Umbilical cord (tissue), 2 donors: ENCODE data around the gene KRT33B. TPM values are rescaled to one million over a fixed set of nuclear protein-coding genes. Genes with fewer than 3 reads are reported as not detected.
"Not testable (repeated sequence)": the region's sequence is repeated elsewhere in the genome, so short reads cannot be mapped to it uniquely, and the experiment has no call there.

Source experiments
- DNase-seq: peaks from one replicate; pipeline ENCODE4 v3.0.0-alpha.2; 2015; ENCODE audit warnings: low spot score
- total RNA-seq: library from RNA; depleted of rRNA; stranded (reverse); fragments of >200 nt; gene quantifications from one replicate; pipeline ENCODE4 v1.2.3, GENCODE V29; 2014; ENCODE audit warnings: low replicate concordance; ENCODE audit not compliant: insufficient read depth

KRT33B gene
- total RNA-seq, 1 donor from 2014 or later = not detected

DNA sequence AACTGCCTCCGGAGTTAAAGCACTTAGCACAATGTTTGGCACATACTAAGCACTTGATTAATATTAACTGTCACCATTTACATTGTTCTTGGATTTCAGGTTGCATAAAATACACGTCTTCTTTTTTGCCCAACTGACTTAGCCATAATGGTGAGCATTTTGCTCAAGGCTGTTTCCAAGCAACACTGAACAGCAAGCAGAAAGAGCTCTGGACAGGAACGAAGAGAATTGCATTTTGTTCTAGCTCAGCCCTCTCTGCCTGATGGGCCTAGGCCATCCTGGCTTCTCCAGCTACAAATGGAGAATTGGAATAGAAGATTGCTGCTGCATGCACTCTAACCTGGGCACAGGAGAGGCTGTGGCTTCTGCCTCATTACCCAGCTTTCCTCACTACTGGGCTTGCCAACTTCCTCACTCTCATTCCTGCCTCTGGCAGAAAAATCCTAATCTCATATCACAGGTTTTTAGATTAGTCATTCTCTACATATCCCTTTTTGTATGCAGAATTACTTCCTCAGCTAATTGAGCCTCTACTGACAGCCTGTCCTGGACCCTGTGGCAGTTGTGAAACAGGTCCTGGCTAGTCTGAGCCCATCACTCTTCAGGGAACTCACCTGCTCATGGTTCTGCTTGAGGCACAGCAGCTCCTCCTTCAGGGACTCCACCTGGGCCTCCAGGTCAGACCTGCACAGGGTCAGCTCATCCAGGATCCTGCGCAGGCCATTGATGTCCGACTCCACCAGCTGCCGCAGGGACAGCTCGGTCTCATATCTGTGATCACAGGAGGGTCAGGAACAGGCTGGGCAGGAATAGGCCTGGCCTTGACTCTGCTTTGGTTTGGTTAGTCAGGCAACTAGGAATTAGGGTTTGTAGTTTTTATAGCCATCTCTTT lies 21.5 kb downstream of the KRT33B start:
- DNase-seq = peak; percentile 24

DNA sequence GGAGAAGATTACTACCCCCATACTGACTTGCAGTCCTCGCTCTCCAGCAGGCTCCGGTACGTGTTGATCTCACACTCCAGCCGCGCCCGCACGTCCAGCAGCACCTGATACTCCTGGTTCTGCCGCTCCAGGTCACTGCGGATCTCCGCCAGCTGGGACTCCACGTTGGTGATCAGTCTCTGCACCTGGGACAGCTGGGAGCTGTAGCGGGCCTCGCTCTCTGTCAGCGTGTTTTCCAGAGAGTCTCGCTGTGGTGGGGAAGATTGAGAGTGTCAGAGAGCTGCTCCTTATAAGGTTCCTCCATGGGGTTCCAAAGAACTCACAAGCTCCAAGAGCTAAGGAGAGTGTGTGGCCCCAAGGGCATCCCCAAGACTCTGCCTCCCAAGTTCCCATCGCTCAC lies 23.2 kb downstream of the KRT33B start:
- DNase-seq = not testable (repeated sequence)

DNA sequence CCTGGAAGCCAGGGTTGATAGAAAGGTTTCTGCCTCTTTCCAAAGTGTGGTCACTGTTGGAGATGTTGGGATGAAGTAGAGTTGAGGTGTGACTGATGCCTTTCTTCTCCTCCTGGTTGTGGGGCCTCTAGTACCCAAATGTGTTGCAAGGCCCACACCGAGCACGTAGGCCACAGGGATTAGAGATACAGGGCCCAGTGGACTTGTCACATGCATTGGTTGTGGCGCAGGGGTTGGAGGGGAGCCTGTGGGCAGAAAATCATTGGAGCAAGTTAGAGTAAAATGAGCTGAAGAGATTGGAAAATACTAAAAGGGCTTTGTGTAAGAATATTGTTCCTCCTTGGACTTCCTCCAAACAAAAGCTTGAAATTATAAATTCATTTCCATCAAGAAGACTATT lies 23.6 kb downstream of the KRT33B start:
- no peak for DNase-seq

DNA sequence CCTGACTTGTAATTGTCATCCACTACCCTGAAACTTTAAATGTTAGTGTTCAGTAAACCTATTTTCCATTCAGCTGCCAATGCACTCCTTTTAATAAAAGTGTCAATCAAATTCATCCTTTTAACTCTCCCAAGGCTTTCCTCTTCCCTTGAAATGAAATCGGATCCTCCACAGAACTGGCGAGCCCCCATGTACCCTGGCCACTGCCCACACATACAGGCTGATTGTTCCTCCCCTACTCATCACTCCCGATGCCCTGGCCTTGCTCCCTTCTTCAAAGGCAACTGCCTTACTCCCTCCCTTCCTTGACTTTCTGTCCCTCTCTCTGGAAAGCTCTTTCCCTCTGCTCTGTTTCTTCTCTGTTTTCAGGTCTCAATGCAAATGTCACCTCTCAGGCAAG lies 26.6 kb downstream of the KRT33B start:
- DNase-seq = no peak

DNA sequence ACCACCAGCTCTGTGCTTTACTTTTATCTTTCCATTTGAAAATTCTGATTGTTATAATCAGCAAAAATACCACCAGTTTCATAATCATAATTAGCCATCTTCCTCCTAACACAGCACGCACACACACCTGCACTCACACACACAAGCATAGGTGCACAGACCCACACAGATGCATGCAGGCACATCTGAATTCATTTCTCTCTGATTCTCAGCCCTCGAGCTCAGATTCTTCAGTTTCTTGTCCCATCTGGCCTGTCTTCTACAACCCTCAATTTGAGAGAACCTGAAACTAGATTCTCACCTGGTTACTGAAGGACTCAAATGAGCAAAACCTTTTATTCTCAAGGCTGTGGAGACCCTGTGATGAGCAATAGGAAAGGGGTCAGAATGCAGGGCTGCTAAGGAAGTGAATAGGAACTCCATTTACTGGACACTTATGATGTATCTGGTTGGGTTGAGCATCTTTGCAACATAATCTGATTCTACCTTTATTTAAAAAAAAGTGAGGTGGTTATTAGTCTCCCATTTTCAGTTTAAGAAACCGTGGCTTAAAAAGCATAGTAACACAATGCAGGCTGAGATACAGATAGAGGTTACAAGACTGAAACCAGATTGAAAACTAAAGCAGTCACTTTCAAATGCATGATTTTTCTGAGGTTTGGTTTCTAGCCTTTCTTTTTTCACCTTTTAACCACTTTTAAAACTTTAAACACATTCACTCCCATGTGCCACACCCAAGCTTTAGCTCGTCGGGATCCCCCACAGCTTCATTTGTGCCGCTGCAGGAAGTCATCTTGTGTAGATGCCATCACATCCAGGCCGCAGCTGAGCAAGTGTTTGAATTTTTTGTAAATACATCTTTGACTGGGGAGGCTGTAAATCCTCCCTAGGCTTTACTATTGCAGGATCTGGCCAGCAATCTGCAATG lies 28.4 kb downstream of the KRT33B start:
- no peak for DNase-seq

DNA sequence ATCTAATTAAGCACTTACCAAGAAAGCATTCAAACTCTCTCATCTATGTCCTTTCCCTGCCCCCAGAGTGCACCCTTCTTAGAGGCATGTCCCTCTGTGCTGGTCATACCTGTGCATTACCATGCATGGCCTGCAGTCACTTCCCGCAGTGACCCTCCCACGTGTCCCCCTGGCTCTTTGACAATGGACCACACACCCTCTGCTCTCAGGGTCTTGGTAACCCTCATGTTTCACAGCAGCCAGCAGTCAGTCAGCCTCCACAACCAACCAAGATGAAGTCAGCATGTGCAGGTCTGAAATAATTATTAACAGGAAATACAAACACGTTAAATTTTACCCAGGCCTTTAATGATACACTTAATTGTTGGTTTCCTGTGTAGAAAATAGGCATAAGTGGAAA lies 29.1 kb downstream of the KRT33B start:
- DNase-seq = no peak

DNA sequence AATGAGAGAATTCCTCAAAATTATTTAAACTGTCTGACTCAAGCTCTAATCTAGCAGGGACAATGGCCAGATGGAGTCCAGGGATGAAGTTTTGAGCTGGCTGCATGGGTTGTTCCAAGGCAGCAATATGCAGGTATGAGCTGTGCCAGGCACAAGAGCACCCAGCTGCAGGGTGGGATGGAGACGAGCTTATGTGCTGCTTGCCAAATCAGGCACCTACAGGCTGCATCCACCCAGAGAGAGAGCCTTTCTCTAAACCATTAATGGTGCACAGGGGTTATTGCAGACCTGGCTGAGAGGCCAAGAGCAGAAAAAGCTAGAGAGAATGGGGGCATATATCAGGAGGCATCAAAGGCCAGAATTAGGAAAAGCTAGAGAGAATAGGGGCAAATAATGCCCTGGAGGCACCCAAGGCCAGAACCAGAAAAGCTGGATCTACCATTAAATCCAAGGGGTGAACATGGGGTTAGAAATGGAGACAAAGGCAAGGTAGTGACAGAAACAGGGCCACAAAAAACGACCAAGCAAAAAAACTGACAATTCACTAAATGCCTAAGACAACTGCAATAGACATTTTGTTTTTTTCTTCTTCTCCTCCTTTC lies 29.9 kb downstream of the KRT33B start:
- DNase-seq = no peak

DNA sequence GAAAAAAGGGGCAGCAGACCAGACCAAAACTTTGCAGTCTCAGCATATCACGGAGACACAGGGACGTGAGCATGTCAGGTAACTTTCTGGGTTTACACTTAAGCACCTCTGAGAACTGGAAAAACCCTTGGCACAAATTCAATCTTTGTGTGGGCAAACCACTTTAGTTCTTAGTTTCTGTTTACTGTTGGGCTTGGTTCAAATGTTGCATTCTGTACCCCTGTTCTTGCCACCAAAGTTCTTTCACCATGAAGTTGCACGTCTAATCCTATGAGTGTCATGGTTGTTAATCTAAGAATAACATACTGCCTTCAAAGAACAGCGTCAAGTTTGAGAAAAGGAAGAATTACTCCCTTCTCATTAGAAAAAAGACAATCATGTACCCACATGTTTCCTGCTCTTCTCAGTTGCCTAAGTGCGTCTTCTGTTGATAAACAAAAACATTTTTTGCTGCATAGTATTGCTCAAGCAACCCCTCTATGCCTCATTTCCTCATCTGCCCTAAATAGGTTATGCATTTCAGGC lies 30.6 kb downstream of the KRT33B start:
- peak; percentile 27 for DNase-seq

DNA sequence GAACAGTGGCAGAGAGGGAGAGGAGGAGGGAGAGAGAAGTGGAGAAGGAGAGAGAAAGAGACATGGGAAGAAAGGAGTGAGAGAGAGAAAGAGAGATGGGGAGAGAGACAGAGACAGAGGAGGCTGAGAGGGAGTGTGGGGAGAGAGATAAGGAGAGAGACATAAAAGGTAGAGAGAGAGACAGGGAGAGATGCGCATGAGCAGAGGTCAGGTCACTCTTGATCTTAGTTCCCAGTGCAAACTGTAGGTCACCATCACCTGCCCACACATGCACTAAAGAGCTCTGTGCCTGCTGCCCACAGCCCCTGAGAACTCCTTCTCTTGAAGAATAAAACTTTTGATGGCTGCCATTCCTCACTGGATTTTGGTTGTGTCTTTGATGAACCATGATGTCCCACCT lies 33.9 kb downstream of the KRT33B start:
- no peak for DNase-seq

DNA sequence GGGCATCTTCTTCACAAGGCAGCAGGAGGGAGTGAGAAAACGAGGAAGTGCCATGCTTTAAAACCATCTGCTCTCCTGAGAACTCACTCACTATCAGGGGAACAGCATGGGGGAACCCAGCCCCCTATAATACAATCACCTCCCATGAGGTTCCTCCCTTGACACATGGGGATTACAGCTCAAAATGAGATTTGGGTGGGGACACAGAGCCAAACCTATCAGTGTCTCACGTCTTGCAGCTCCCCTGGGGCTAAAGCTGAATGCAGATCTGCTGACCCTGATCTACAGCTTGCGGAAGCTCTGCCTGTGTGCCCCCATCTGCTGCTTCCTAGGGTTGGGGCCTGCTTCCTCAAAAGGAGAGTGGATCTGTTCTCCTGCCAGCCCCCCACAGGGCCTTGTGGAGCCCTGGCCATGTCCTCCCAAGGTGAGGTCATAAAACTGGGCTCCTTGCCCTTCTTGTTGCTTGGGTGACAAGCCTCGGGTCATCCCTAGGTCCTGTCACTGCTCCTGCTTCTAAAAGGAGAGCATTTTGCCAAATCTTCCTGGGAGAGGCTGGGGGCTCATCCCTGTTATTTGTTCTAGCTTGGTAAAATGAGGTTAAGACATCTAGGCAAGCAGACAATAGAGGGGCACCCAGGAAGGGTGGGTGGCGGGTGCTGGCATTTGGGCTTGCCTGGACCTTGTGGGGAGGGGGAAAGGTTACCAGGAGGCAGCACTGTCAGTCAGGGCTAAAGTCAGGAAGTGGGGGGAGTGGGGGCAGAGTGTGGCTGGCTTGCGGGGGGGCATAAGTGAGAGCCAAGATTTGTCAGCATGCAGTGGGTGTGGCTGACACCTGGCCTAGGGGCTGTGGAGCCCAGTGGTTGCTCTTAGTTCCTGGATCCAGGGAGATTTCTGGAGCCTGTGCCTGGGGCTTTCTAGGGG lies 35.0 kb downstream of the KRT33B start:
- DNase-seq = no peak

DNA sequence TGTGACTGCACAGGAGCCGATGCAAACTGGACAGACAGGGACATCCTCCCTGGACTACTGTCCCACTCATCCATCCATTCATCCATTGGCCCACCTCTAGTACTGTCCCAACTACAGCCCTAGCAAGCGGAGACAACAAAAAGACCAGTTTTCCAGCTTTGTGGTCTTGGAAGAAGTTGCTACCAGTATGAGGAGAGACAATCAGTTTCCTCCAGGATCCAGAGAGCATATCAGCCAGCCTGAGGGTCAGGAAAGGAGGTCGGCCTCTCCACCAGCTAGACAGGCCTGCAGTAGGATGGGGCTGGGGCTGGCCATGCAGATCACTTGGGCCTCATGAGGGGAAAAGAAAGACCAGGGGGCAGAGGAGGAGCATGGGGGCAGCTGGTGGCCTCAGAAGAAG lies 35.8 kb downstream of the KRT33B start:
- no peak for DNase-seq

DNA sequence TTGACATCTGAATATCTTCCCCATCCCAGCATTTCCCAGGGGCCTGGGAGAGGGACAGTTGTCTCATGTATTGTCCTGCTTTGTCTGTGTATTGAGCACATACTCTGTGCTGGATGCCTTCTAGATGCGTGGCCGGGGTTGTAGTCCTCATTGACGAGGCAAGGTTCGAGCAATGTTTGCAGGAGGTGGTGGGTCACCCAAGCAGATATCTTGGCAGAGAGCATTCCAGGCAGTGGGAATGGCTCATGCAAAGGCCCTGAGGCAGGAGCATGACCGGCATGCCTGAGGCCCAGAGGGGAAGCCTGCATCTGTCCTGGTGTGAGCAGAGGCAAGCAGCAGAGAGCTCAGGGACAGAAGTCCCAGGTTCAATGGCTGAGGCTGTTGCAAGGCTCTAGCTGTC lies 36.5 kb downstream of the KRT33B start:
- DNase-seq = no peak

DNA sequence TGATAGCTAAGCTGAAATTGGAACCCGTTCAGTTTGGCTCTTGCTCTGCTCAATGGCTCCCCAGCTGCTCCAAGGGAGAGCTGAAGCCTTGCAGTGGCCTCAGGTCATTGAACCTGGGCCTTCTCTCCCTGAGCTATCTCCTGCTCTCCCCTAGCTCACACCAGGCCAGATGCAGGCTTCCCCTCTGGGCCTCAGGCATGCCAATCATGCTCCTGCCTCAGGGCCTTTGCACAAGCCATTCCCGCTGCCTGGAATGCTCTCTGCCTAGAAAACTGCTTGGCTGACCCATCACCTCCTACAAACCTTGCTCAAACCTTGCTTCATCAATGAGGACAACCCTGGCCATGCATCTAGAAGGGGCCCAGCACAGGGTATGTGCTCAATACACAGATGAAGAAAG lies 37.4 kb downstream of the KRT33B start:
- no peak for DNase-seq

DNA sequence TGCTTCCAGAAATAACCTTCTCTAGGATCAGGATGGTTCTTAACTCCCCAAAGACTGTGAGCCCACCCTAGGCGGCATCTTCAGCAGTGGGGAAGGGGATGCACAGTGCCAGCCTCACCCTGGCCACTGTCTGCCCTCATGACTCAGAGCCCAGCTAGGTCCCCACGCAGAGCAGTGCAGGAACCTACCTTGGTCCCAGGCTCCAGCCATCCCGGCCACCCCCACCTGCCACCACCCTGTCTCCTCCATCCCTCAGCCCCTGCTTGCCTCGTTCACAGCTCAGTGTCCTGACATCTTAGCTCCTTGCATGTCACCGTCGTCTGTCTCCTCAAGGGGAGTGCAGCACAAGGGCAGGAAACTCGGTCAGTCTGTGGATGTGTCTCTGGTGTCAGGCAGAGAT lies 38.0 kb downstream of the KRT33B start:
- DNase-seq = no peak

DNA sequence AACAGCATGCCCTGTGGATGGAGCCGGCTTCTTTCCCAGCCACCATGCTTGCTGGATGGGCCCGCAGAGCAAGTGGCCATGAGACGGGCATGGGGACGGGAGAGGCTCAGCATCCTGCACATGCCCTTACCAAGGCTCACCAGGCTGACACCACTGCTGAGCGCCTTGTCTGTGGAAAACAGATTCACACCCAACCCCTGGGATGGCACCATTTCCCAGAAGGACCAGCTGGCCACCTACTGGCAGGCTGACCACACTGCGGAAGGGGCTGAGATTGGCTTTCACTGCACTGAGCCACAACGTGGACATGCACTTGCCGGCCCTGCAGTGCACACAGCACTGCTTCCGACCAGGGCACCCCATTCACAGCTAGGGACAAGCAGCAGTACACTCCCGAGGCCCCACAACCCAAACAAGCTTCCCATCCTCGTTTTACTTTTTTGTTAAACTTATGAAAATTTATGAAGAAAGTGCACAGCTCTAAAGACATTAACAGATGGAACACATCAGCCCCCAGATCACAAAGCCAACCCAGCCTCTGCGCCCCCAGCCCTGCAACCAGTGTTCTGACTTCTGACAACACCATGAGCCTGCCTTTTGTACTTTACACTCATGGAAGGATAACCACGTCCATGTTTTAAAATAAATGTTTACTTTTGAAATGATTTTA lies 40.2 kb downstream of the KRT33B start:
- peak; percentile 22 for DNase-seq

DNA sequence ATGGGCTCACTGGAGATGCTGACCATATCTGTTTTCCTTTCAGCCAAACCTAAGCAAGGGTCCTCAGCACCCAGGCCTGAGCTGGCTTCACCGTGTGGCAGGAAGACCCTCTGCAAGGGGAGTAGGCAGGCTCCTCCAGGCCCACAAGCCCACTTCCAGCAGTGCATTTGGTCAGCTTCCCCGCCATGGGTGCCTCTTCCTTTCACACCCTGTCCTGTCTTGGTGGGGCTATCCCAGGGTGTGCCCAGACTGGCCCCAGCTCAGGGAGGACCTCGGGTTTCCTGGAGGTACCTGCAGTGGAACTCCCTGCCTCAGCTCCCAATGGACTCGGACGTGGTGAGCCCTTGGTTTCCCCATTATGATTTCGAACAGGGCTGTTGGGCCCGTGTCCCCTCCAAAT lies 41.4 kb downstream of the KRT33B start:
- no peak for DNase-seq

DNA sequence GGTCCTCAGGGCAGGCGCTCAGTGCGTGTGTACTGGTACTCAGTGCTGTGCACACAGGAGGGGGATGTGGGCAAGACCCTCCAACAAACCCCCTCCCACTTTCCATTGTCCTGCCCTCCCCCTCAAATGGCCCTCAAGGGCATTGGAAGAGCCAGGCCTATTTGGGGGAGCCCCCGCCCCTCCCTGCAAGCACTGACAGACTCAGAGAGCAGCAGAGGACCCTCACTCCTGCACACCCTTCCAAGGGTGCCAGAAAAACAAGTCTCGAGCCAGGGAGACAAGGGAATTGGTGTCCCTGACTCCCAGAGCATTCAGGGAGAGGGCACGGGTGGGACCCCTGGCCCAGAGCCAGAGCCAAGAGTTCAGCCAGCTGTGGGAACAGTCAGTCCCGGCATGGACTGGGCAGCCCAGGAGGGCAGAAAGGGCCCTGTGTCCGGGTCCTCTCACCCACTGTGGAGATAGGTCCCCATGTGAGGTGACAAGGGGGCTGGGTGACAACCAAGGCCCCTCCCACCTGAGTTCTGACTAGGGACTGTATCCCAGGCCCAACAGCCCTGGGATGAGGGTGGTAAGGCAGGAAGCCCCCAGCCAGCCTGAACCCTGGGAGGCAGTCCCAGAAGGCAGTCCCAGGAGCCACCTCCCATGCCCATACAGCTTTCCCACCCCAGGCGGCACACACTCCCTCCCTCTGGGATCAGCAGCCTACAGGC lies 42.0 kb downstream of the KRT33B start:
- DNase-seq = no peak

DNA sequence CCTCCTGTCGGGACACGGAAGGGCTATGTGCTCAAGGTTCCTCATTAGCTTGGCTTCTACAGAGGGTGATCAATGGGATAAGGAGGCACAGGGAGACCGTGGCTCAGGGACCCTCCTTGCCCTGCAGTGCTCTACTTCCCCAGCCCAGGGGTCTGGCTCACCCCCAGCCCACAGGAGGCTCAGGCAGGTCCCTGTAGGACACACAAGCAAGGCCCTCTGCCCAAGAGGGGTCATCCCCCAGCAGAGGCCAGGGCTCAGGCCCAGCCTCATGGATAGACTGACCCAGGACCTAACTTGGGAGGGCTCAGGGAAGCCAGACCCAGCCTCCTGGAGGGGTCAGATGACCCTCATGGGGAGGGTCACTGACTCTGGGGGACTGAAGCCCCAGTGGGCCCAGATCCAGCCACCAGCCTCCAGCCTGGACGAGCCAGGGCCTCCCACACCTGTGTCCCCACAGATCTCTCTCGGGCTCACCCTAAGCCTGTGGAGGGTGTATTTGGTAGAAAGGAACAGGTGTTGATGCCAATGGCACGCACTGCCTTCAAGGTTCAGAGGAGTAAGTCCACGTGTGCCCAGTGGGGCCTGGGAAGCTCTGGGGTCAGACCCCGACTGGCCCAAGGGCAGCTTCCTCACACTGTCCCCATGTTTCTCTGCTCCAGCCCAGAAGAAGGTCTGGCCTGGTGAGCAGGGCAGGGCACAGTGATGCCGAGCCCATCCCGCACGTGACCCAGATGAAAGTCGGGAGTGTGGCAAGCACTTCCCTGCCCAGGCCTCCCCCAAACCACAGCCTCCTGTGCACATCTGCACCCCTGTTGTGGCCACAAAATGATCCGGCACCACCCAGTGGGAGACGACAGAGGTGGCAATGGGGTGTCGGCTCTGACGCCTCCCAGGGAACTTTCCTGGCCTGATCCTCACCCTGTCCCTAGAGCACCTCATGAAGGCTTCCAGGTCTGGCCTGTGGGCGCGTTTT lies 43.2 kb downstream of the KRT33B start:
- no peak for DNase-seq
